SK-N-SH treated with all-trans-retinoic acid at 6 μM for 48 hours (cell line): Measurements from ENCODE around the gene IDH3B.

Experiments
- ATAC-seq: fragments of 200-7000 bp; cut with Tn5 transposase; 3 replicates; pipeline ENCODE4 v1.9.1; 2020; ENCODE audit warnings: mild to moderate bottlenecking, moderate library complexity
- ARNTL ChIP-seq: fragments of 450-650 bp; formaldehyde crosslinking; IDR thresholded peaks from 2 replicates; pipeline ENCODE4 v1.5.0; 2020; ENCODE audit warnings: low read depth, mild to moderate bottlenecking, moderate library complexity, borderline replicate concordance
- BACH2 ChIP-seq: fragments of 250-450 bp; sonication (Bioruptor Pico); IDR thresholded peaks from 2 replicates; pipeline ENCODE4 v1.9.0; 2021; ENCODE audit warnings: mild to moderate bottlenecking, borderline replicate concordance
- CREB5 ChIP-seq: fragments of 250-450 bp; sonication (Bioruptor Pico); IDR thresholded peaks from 2 replicates; pipeline ENCODE4 v1.5.1; 2020; ENCODE audit warnings: low read depth, mild to moderate bottlenecking, moderate library complexity
- CSDC2 ChIP-seq: fragments of 250-450 bp; sonication (Bioruptor Pico); IDR thresholded peaks from 2 replicates; pipeline ENCODE4 v1.5.0; 2020; ENCODE audit warnings: mild to moderate bottlenecking, moderate library complexity
- CSRNP3 ChIP-seq: fragments of 250-450 bp; sonication (Bioruptor Pico); IDR thresholded peaks from 2 replicates; pipeline ENCODE4 v1.5.1; 2021; ENCODE audit warnings: mild to moderate bottlenecking, moderate library complexity
- ESRRG ChIP-seq: fragments of 250-450 bp; sonication (Bioruptor Pico); IDR thresholded peaks from 2 replicates; pipeline ENCODE4 v1.6.1; 2021; ENCODE audit warnings: mild to moderate bottlenecking
- GLIS3 ChIP-seq: fragments of 250-450 bp; sonication (Bioruptor Pico); IDR thresholded peaks from 2 replicates; pipeline ENCODE4 v1.5.0; 2020; ENCODE audit warnings: mild to moderate bottlenecking, moderate library complexity
- ISL1 ChIP-seq: fragments of 250-450 bp; sonication (Bioruptor Pico); IDR thresholded peaks from 2 replicates; pipeline ENCODE4 v2.1.2; 2022; ENCODE audit warnings: mild to moderate bottlenecking, moderate library complexity
- POU6F1 ChIP-seq: fragments of 250-450 bp; sonication (Bioruptor Pico); IDR thresholded peaks from 2 replicates; pipeline ENCODE4 v1.8.0; 2021; ENCODE audit warnings: low read depth, mild to moderate bottlenecking, moderate library complexity, borderline replicate concordance
- PPARA ChIP-seq: fragments of 250-450 bp; sonication (Bioruptor Pico); IDR thresholded peaks from 2 replicates; pipeline ENCODE4 v1.5.0; 2020; ENCODE audit warnings: mild to moderate bottlenecking, borderline replicate concordance
- SNAI2 ChIP-seq: fragments of 250-450 bp; sonication (Bioruptor Pico); IDR thresholded peaks from 2 replicates; pipeline ENCODE4 v1.5.0; 2020; ENCODE audit warnings: mild to moderate bottlenecking, moderate library complexity
- TCF4 ChIP-seq: fragments of 250-450 bp; sonication (Bioruptor Pico); IDR thresholded peaks from 2 replicates; pipeline ENCODE4 v1.8.0; 2021; ENCODE audit warnings: mild to moderate bottlenecking, moderate library complexity, borderline replicate concordance
- TOX ChIP-seq: fragments of 250-450 bp; sonication (Bioruptor Pico); IDR thresholded peaks from 2 replicates; pipeline ENCODE4 v1.8.0; 2021; ENCODE audit warnings: mild to moderate bottlenecking, moderate library complexity, borderline replicate concordance
- TSHZ2 ChIP-seq: fragments of 250-450 bp; sonication (Bioruptor Pico); IDR thresholded peaks from 2 replicates; pipeline ENCODE4 v1.5.0; 2020; ENCODE audit warnings: mild to moderate bottlenecking, moderate library complexity
- ZC3H10 ChIP-seq: fragments of 250-450 bp; sonication (Bioruptor Pico); IDR thresholded peaks from 2 replicates; pipeline ENCODE4 v1.5.1; 2021; ENCODE audit warnings: mild to moderate bottlenecking, moderate library complexity
- ZFP3 ChIP-seq: fragments of 250-450 bp; sonication (Bioruptor Pico); IDR thresholded peaks from 2 replicates; pipeline ENCODE4 v1.5.0; 2020; ENCODE audit warnings: mild to moderate bottlenecking, moderate library complexity
- ZFP30 ChIP-seq: fragments of 450-650 bp; formaldehyde crosslinking; IDR thresholded peaks from 2 replicates; pipeline ENCODE4 v1.5.0; 2022; ENCODE audit warnings: mild to moderate bottlenecking, moderate library complexity
- ZNF565 ChIP-seq: fragments of 450-650 bp; formaldehyde crosslinking; conservative IDR thresholded peaks from 2 replicates; pipeline ENCODE4 v1.5.0; 2020; ENCODE audit warnings: low read depth, mild to moderate bottlenecking, moderate library complexity
- ZNF70 ChIP-seq: fragments of 450-650 bp; formaldehyde crosslinking; IDR thresholded peaks from 2 replicates; pipeline ENCODE4 v1.5.0; 2020; ENCODE audit warnings: mild to moderate bottlenecking, moderate library complexity
- ZNF8 ChIP-seq: fragments of 450-650 bp; formaldehyde crosslinking; IDR thresholded peaks from 2 replicates; pipeline ENCODE4 v1.5.0; 2020; ENCODE audit warnings: mild to moderate bottlenecking, moderate library complexity

The IDH3B gene

GRCh38 chr20:2694519-2694918 is 30.5 kb upstream of the IDH3B start (continued):
- no peak for TF ChIP-seq ZNF8 (CRISPR knock-in tag)
- TF ChIP-seq TOX (CRISPR knock-in tag), result no peak
- no peak for TF ChIP-seq CSRNP3 (CRISPR knock-in tag)
- no peak for TF ChIP-seq ZFP3 (CRISPR knock-in tag)
- TF ChIP-seq ZC3H10 (CRISPR knock-in tag), result no peak

- TF ChIP-seq ARNTL (CRISPR knock-in tag), result no peak
- TF ChIP-seq ZNF8 (CRISPR knock-in tag), result no peak
- TF ChIP-seq TSHZ2 (CRISPR knock-in tag), result no peak
- TF ChIP-seq POU6F1 (CRISPR knock-in tag), result no peak
- TF ChIP-seq SNAI2 (CRISPR knock-in tag), result no peak
- TF ChIP-seq ZC3H10 (CRISPR knock-in tag), result no peak
- TF ChIP-seq CSRNP3 (CRISPR knock-in tag), result no peak
- TF ChIP-seq CREB5, result no peak
- TF ChIP-seq ZFP30 (CRISPR knock-in tag), result no peak
- TF ChIP-seq ISL1 (CRISPR knock-in tag), result no peak
- no peak for TF ChIP-seq CSDC2 (CRISPR knock-in tag)
- no peak for TF ChIP-seq TCF4 (CRISPR knock-in tag)
- no peak for TF ChIP-seq ESRRG (CRISPR knock-in tag)
- peak; percentile 7; the same call in 2 of the 3 replicates for ATAC-seq
Observed at GRCh38 chr20:2694008-2694471, 30.0 kb upstream of the IDH3B start.

- TF ChIP-seq ZNF565 (CRISPR knock-in tag) (no peak), ZC3H10 (CRISPR knock-in tag) (no peak), ARNTL (CRISPR knock-in tag) (no peak), ZFP3 (CRISPR knock-in tag) (no peak), ZNF70 (CRISPR knock-in tag) (no peak), ESRRG (CRISPR knock-in tag) (no peak), PPARA (no peak), GLIS3 (CRISPR knock-in tag) (no peak), SNAI2 (CRISPR knock-in tag) (no peak), ZNF8 (CRISPR knock-in tag) (no peak), CSDC2 (CRISPR knock-in tag) (no peak), TOX (CRISPR knock-in tag) (no peak), BACH2 (CRISPR knock-in tag) (no peak), CREB5 (no peak), TCF4 (CRISPR knock-in tag) (no peak)
- peak; percentile 58 for ATAC-seq
Observed at GRCh38 chr20:2693286-2694007, 29.4 kb upstream of the IDH3B start.
